GM23248 (cell line): Measurements from ENCODE around the gene CBY1. TPM values are rescaled to one million over a fixed set of nuclear protein-coding genes. Genes with fewer than 3 reads are reported as not detected.
"Not testable (repeated sequence)": the region's sequence is repeated elsewhere in the genome, so short reads cannot be mapped to it uniquely, and the experiment has no call there.

ENCODE experiments used
- DNase-seq: peaks from one replicate; pipeline ENCODE4 v3.0.0-alpha.2; 2015
- H2AFZ ChIP-seq: fragments of 200-600 bp; sonication (generic); 2 replicates; pipeline ENCODE4 v1.6.1; 2016; ENCODE audit warnings: antibody characterized with exemption
- H3F3A ChIP-seq: fragments of 200-600 bp; sonication (generic); 2 replicates; pipeline ENCODE4 v1.6.1; 2016; ENCODE audit warnings: mild to moderate bottlenecking, antibody characterized with exemption, mixed run types; ENCODE audit not compliant: insufficient read depth
- H3K27ac ChIP-seq: fragments of 200-600 bp; sonication (generic); 2 replicates; pipeline ENCODE4 v1.5.1; 2016; ENCODE audit warnings: mild to moderate bottlenecking
- H3K27me3 ChIP-seq: fragments of 200-600 bp; sonication (generic); replicated peaks from 2 replicates; pipeline ENCODE4 v1.6.1; 2016; ENCODE audit warnings: mild to moderate bottlenecking; ENCODE audit not compliant: insufficient read depth
- H3K36me3 ChIP-seq: fragments of 200-600 bp; sonication (generic); 2 replicates; pipeline ENCODE4 v1.6.1; 2016; ENCODE audit warnings: low read depth, mild to moderate bottlenecking
- H3K4me1 ChIP-seq: fragments of 200-600 bp; sonication (generic); 2 replicates; pipeline ENCODE4 v1.6.1; 2016; ENCODE audit warnings: mild to moderate bottlenecking; ENCODE audit not compliant: insufficient read depth
- H3K4me2 ChIP-seq: fragments of 200-600 bp; sonication (generic); one replicate; pipeline ENCODE4 v1.6.1; 2016; ENCODE audit warnings: mild to moderate bottlenecking; ENCODE audit not compliant: unreplicated experiment
- H3K4me3 ChIP-seq: fragments of 200-600 bp; sonication (generic); 2 replicates; pipeline ENCODE4 v1.5.1; 2016; ENCODE audit warnings: mild to moderate bottlenecking
- H3K79me2 ChIP-seq: fragments of 200-600 bp; sonication (generic); 2 replicates; pipeline ENCODE4 v1.6.1; 2016; ENCODE audit warnings: mild to moderate bottlenecking; ENCODE audit not compliant: insufficient read depth
- H3K9ac ChIP-seq: fragments of 200-600 bp; sonication (generic); 2 replicates; pipeline ENCODE4 v1.6.1; 2016; ENCODE audit warnings: mild to moderate bottlenecking
- H3K9me2 ChIP-seq: fragments of 200-600 bp; sonication (generic); 2 replicates; pipeline ENCODE4 v1.6.1; 2016; ENCODE audit warnings: mixed run types, mild to moderate bottlenecking, moderate library complexity; ENCODE audit not compliant: insufficient read depth
- H3K9me3 ChIP-seq: fragments of 200-600 bp; sonication (generic); one replicate; pipeline ENCODE4 v1.6.1; 2017; ENCODE audit warnings: low read depth
- H4K20me1 ChIP-seq: fragments of 200-600 bp; sonication (generic); 2 replicates; pipeline ENCODE4 v1.6.0; 2016; ENCODE audit not compliant: insufficient read depth
- EZH2 ChIP-seq: fragments of 200-600 bp; sonication (generic); IDR thresholded peaks from 2 replicates; pipeline ENCODE4 v1.6.1; 2018; ENCODE audit warnings: antibody characterized with exemption, mild to moderate bottlenecking; ENCODE audit not compliant: insufficient read depth, poor library complexity, severe bottlenecking
- EZH2phosphoT487 ChIP-seq: fragments of 200-600 bp; sonication (generic); IDR thresholded peaks from 2 replicates; pipeline ENCODE4 v1.6.1; 2018; ENCODE audit warnings: antibody characterized with exemption, moderate library complexity, mild to moderate bottlenecking, low read depth; ENCODE audit not compliant: insufficient read depth
- WGBS, 2 experiments: methylation state at CpG; one replicate each; pipeline ENCODE4 v1.1.6; 2015 to 2017; ENCODE audit warnings: low lambda C conversion rate in 2 of 2, low coverage in 1 of 2; ENCODE audit errors: missing lambda C conversion rate in 2 of 2; 5-methylcytosine and 5-hydroxymethylcytosine counted together
- in situ Hi-C: fragments of 300-500 bp; cut with MboI; formaldehyde crosslinking; loops from 2 replicates; pipeline ENCODE4 v1.15.0; 2020
- polyA plus RNA-seq: library from polyadenylated mRNA; unstranded; fragments of >200 nt; fragmentation: Nextera tagmentation; extraction: Ambion mirVana; gene quantifications from 2 replicates; pipeline ENCODE4 v1.2.1, GENCODE V29; 2016
- total RNA-seq: library from RNA; depleted of rRNA; stranded (reverse); fragments of >200 nt; shearing (Covaris generic); gene quantifications from 2 replicates; pipeline ENCODE4 v1.2.3, GENCODE V29; 2014

The CBY1 gene
- total and polyA plus RNA-seq, 2 experiments from 2014 or later, result 24.5 to 59.4 TPM

DNA sequence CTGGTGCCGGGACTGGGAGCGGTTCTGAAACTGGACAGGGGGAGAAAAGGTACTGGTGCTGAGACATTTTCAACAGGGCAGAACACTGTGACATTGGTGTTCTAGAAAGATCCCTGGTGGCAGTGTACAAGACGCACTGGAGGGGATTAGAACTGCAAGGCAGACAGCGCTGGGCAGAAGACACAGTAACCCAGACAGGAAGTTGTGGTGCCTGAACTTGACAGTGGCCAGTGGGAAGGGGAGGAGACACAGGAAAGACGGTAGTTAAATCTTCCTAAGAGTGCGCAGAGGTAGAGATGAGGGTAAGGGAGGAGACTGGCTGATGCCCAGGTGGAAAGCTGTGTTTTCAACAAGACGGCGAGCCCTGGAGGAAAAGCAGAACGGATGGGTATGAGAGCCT, 24.7 kb upstream of the CBY1 start:
- Histone ChIP-seq H3K36me3 (no peaks in the 10 kb centered on the region), H3F3A (no peaks in the 10 kb centered on the region), H3K27me3 (no peaks in the 10 kb centered on the region), H2AFZ (no peak overlapping the region), H3K79me2 (no peaks in the 10 kb centered on the region), H3K9ac (no peak overlapping the region), H3K4me3 (no peak overlapping the region), H3K9me2 (no peaks in the 10 kb centered on the region), H3K4me2 (no peak overlapping the region), H3K4me1 (no peaks in the 10 kb centered on the region), H4K20me1 (no peaks in the 10 kb centered on the region), H3K9me3 (no peaks in the 10 kb centered on the region), H3K27ac (no peak overlapping the region)
- no peak for DNase-seq
- in situ Hi-C loops, result no loop called here
- TF ChIP-seq EZH2phosphoT487, result no peak
- TF ChIP-seq EZH2, result no peak
- 95 to 97% methylated on average over 9 of the region's 9 CpGs for WGBS, 2 experiments

- no peaks in the 10 kb centered on the region for H4K20me1 ChIP-seq
- no peaks in the 10 kb centered on the region for H3K4me1 ChIP-seq
- no peak for DNase-seq
- H3K9ac ChIP-seq, result no peak overlapping the region
- no peaks in the 10 kb centered on the region for H3K36me3 ChIP-seq
- no peak for TF ChIP-seq EZH2
- no peak for TF ChIP-seq EZH2phosphoT487
- no peaks in the 10 kb centered on the region for H3K9me3 ChIP-seq
- no peaks in the 10 kb centered on the region for H3K27me3 ChIP-seq
- no peaks in the 10 kb centered on the region for H3K9me2 ChIP-seq
- H2AFZ ChIP-seq, result no peak overlapping the region
- in situ Hi-C loops, result no loop called here
- H3K27ac ChIP-seq, result no peak overlapping the region
- no peaks in the 10 kb centered on the region for H3K79me2 ChIP-seq
- 63 to 66% methylated on average over 3 of the region's 3 CpGs for WGBS, 2 experiments
- H3F3A ChIP-seq, result no peaks in the 10 kb centered on the region
- H3K4me3 ChIP-seq, result no peak overlapping the region
- no peak overlapping the region for H3K4me2 ChIP-seq
Observed at GRCh38 chr22:38632528-38632927, 23.9 kb upstream of the CBY1 start.

DNA sequence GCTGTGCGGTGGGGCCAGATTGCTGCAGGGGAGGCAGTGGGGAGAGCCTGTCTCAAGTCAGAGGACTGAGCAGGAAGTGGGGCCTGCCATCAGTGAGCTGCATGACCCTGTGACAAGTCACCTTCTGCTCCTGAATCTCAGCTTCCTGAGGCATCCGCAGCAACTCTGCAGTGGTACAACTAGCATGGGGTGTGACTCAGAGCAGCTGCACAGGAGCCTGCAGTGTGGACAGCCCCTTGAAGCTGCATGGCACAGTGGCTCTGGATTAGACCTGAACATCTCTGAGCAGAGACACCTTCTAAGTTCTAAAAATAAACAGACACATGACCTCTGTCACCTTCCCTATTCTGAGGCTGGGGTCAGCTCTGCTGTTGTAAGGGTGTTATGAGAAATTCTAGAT, 18.2 kb upstream of the CBY1 start:
- WGBS, 2 experiments, result 90 to 100% methylated on average over 2 of the region's 2 CpGs
- Histone ChIP-seq H3K27me3 (no peaks in the 10 kb centered on the region), H3F3A (no peaks in the 10 kb centered on the region), H3K27ac (no peak overlapping the region), H3K79me2 (no peaks in the 10 kb centered on the region), H2AFZ (no peak overlapping the region), H3K9me2 (no peaks in the 10 kb centered on the region), H4K20me1 (no peaks in the 10 kb centered on the region), H3K9me3 (no peaks in the 10 kb centered on the region), H3K4me2 (no peak overlapping the region), H3K36me3 (no peaks in the 10 kb centered on the region), H3K4me1 (no peaks in the 10 kb centered on the region), H3K4me3 (no peak overlapping the region), H3K9ac (no peak overlapping the region)
- DNase-seq, result no peak
- in situ Hi-C loops, result no loop called here
- no peak for TF ChIP-seq EZH2
- TF ChIP-seq EZH2phosphoT487, result no peak

GRCh38 chr22:38638728-38639127, 17.7 kb upstream of the CBY1 start:
- Histone ChIP-seq H3K79me2 (no peaks in the 10 kb centered on the region), H3K4me1 (no peaks in the 10 kb centered on the region), H3K9me3 (no peaks in the 10 kb centered on the region), H3K9me2 (no peaks in the 10 kb centered on the region), H3K4me3 (no peak overlapping the region), H3K27ac (no peak overlapping the region), H3K9ac (no peak overlapping the region), H2AFZ (no peak overlapping the region), H3K36me3 (no peaks in the 10 kb centered on the region), H4K20me1 (no peaks in the 10 kb centered on the region), H3F3A (no peaks in the 10 kb centered on the region), H3K27me3 (no peaks in the 10 kb centered on the region), H3K4me2 (no peak overlapping the region)
- 92 to 94% methylated on average over 3 of the region's 3 CpGs for WGBS, 2 experiments
- TF ChIP-seq EZH2 (no peak), EZH2phosphoT487 (no peak)
- no peak for DNase-seq
- in situ Hi-C loops, result no loop called here

DNA sequence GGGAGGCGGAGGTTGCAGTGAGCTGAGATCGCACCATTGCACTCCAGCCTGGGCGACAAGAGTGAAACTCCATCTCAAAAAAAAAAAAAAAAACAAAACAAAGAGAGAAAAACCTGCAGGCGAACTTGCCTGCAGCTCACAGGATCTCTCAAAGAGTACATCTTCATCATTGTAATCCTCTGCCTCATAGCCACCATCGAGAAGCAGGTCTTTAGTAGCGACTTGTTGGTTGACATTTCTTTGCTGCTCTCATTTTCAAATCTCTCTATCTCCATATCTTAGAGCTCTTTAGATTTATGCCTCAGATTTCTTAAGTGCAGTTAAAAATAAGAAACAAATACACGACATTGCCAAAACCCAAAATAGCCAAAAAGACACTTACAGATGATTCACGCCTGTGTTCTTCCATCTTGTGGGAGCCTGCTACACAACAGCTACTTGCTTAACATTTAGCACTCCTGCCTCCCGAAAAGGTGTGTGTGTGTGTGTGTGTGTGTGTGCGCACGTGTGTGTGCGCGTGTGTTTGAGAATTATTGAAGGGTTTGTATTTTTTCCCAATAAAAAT, 14.9 kb upstream of the CBY1 start:
- Histone ChIP-seq H3K4me1 (no peaks in the 10 kb centered on the region), H3K27ac (no peak overlapping the region), H3K4me2 (no peak overlapping the region), H3K79me2 (no peaks in the 10 kb centered on the region), H3K9me3 (no peaks in the 10 kb centered on the region), H3K4me3 (no peak overlapping the region), H3F3A (no peaks in the 10 kb centered on the region), H2AFZ (no peak overlapping the region), H3K36me3 (no peaks in the 10 kb centered on the region), H4K20me1 (no peaks in the 10 kb centered on the region), H3K9ac (no peak overlapping the region), H3K27me3 (no peaks in the 10 kb centered on the region), H3K9me2 (no peaks in the 10 kb centered on the region)
- no peak for DNase-seq
- TF ChIP-seq EZH2 (no peak), EZH2phosphoT487 (no peak)
- WGBS, 2 experiments, result 94 to 95% methylated on average over 13 of the region's 13 CpGs
- in situ Hi-C loops, result no loop called here

- H3K9me3 ChIP-seq, H3K4me2 ChIP-seq, H3K4me1 ChIP-seq, H3K27ac ChIP-seq, H4K20me1 ChIP-seq, H2AFZ ChIP-seq, H3K9ac ChIP-seq, H3K36me3 ChIP-seq, H3K4me3 ChIP-seq, H3F3A ChIP-seq, H3K9me2 ChIP-seq, DNase-seq, H3K79me2 ChIP-seq, H3K27me3 ChIP-seq, in situ Hi-C loops: not testable (repeated sequence)
- WGBS, 2 experiments, result 84 to 88% methylated on average over 5 of the region's 5 CpGs
Observed at GRCh38 chr22:38644245-38644644, 12.2 kb upstream of the CBY1 start.
